ENCODE results near the gene CD247.

The CD247 gene

DNA sequence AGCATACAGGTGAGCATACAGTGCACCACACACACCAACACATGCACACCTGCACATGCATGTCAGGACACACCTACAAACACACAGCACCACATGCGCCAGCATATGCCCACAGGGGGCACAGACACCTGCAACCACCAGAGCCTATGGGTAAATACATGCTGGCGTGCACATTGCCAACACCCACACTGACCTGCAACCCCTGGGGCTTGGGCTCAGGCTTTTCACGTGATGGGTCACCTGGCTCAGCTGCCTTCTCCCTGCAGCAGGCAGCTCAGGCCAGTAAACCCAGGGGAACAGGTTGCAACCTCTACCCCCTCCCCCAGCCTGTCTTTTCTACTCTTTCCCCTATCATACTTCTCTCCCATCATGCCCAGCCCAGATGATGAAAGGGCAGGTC lies 8.1 kb downstream of the CD247 start:
- H3K27me3 Mint-ChIP-seq = no peaks in the 10 kb centered on the region
- no peaks in the 10 kb centered on the region for H3K9me3 Mint-ChIP-seq
- peak overlapping the region; percentile 67 for H3K4me3 Mint-ChIP-seq
- peaks cover 95% of the 10 kb centered on the region for H3K4me1 Mint-ChIP-seq (ENCODE audit: low read depth)
- H3K27ac Mint-ChIP-seq = peak overlapping the region; percentile 42
- peaks cover 73% of the 10 kb centered on the region for H3K36me3 Mint-ChIP-seq (ENCODE audit: low read depth)

DNA sequence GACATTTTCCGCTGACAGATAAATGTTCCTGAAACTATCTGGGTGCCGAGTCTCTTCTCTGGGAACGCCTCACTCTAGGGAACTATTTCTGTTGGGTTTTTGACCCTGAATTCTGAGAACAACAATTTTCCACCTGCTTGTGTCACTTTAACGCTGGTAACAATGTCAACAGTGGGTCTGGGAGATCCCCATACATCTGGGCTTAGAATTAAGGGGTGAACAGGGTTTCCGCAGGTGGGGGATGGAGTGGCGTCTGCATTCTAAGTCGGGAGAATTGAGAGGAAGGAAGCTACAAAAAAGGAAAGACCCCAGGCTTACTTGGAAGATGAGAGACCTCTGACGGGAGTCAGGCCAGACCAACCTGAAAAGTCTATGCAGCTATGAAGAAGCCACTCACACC lies 8.7 kb downstream of the CD247 start:
- Mint-ChIP-seq H3K4me1 (ENCODE audit: low read depth) (peaks cover 95% of the 10 kb centered on the region), H3K9me3 (no peaks in the 10 kb centered on the region), H3K27me3 (no peaks in the 10 kb centered on the region), H3K36me3 (ENCODE audit: low read depth) (peaks cover 68% of the 10 kb centered on the region), H3K4me3 (peak overlapping the region; percentile 50), H3K27ac (peak overlapping the region; percentile 42)

GRCh38 chr1:167507719-167508118 lies 10.6 kb downstream of the CD247 start:
- Mint-ChIP-seq H3K4me1 (ENCODE audit: low read depth) (peaks cover 97% of the 10 kb centered on the region), H3K27me3 (no peaks in the 10 kb centered on the region), H3K9me3 (no peaks in the 10 kb centered on the region), H3K27ac (peak overlapping the region; percentile 49), H3K36me3 (ENCODE audit: low read depth) (peaks cover 79% of the 10 kb centered on the region), H3K4me3 (no peak overlapping the region)

DNA sequence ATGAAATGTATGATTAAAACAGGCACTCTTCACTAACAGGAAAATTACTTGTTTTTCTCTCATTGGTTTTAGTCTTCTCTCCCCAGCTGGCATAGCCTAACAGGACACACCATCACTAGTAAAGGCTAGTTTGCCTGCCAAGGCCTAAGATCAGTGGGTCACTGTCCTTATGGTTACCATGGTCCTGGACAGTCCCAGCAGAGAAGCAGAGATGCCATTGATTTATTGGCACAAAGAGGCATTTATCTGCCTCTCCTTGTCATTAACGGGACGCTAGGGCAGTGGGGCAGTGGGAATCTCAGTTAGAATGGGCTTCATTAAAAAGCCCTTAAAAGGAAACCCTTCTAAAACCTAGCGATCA lies 13.9 kb downstream of the CD247 start:
- Mint-ChIP-seq H3K4me3 (no peak overlapping the region), H3K27ac (peak overlapping the region; percentile 38), H3K4me1 (ENCODE audit: low read depth) (peaks cover 99% of the 10 kb centered on the region), H3K27me3 (no peaks in the 10 kb centered on the region), H3K9me3 (no peaks in the 10 kb centered on the region), H3K36me3 (ENCODE audit: low read depth) (peaks cover 73% of the 10 kb centered on the region)

GRCh38 chr1:167503626-167504466 lies 14.5 kb downstream of the CD247 start:
- peaks cover 100% of the 10 kb centered on the region for H3K4me1 Mint-ChIP-seq (ENCODE audit: low read depth)
- peaks cover 68% of the 10 kb centered on the region for H3K36me3 Mint-ChIP-seq (ENCODE audit: low read depth)
- no peaks in the 10 kb centered on the region for H3K9me3 Mint-ChIP-seq
- H3K4me3 Mint-ChIP-seq = peak overlapping the region; percentile 7
- H3K27me3 Mint-ChIP-seq = no peaks in the 10 kb centered on the region
- peak overlapping the region; percentile 97 for H3K27ac Mint-ChIP-seq

- Mint-ChIP-seq H3K4me3 (peak overlapping the region; percentile 7), H3K27me3 (no peaks in the 10 kb centered on the region), H3K36me3 (ENCODE audit: low read depth) (peaks cover 68% of the 10 kb centered on the region), H3K27ac (peak overlapping the region; percentile 97), H3K4me1 (ENCODE audit: low read depth) (peaks cover 100% of the 10 kb centered on the region), H3K9me3 (no peaks in the 10 kb centered on the region)
These were observed 15.4 kb downstream of the CD247 start for GRCh38 chr1:167502719-167503462.

- H3K4me3 Mint-ChIP-seq = peak overlapping the region; percentile 58
- no peaks in the 10 kb centered on the region for H3K27me3 Mint-ChIP-seq
- peaks cover 100% of the 10 kb centered on the region for H3K4me1 Mint-ChIP-seq (ENCODE audit: low read depth)
- peak overlapping the region; percentile 97 for H3K27ac Mint-ChIP-seq
- H3K36me3 Mint-ChIP-seq (ENCODE audit: low read depth) = peaks cover 67% of the 10 kb centered on the region
- H3K9me3 Mint-ChIP-seq = no peaks in the 10 kb centered on the region
These were observed 16.2 kb downstream of the CD247 start for GRCh38 chr1:167502192-167502551.

- H3K27ac Mint-ChIP-seq = peak overlapping the region; percentile 97
- peak overlapping the region; percentile 58 for H3K4me3 Mint-ChIP-seq
- H3K4me1 Mint-ChIP-seq (ENCODE audit: low read depth) = peaks cover 100% of the 10 kb centered on the region
- H3K27me3 Mint-ChIP-seq = no peaks in the 10 kb centered on the region
- H3K9me3 Mint-ChIP-seq = no peaks in the 10 kb centered on the region
- peaks cover 67% of the 10 kb centered on the region for H3K36me3 Mint-ChIP-seq (ENCODE audit: low read depth)
These were observed 16.7 kb downstream of the CD247 start for GRCh38 chr1:167501515-167502191.

DNA sequence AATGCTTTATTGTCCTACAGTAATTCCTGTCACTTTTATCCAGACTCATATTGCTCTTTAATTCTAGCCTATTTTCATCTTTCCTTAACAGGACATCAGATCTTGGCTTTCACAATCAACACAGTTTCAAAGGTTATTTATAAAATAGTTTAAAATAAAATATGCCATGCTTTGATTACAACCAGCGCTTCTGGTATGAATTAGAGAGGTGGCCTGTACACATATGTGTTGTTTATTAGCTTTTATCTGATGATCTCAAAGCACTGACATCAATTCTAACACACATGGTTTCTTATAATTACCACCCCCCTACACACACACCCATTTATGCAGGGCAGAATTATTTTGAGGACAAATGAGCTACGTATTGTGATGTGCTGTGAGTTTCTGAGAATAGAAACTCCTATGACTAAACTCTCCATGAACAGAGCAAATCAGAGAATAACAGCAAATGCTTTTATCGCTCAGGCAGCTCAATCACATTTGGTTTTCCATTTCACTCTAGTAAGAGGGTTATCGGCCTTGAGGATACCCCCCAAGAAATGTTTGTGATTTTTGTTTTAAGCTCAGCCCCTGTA lies 18.0 kb downstream of the CD247 start:
- peaks cover 100% of the 10 kb centered on the region for H3K4me1 Mint-ChIP-seq (ENCODE audit: low read depth)
- peaks cover 75% of the 10 kb centered on the region for H3K36me3 Mint-ChIP-seq (ENCODE audit: low read depth)
- peak overlapping the region; percentile 97 for H3K27ac Mint-ChIP-seq
- H3K4me3 Mint-ChIP-seq = peak overlapping the region; percentile 74
- H3K9me3 Mint-ChIP-seq = no peaks in the 10 kb centered on the region
- no peaks in the 10 kb centered on the region for H3K27me3 Mint-ChIP-seq

DNA sequence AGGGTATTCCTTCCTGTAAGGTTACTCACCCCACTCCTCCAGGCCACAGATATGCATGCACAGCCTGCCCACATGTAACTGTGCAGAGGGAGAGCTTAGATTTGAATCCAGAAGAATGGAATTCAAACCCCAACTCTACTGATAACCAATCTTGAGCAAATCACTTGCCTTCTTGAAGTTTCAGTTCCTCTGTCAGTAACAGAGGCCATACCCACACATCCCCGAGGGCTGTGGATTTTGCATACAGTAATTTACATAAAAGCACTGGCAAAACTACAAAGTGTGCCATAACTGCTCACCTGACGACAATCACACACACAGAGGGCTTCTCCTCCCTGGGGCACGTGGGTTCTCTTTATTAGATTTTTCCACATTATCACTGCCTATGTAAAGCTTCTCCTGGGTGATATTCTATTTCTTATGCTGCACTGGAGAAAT lies 18.6 kb downstream of the CD247 start:
- peaks cover 100% of the 10 kb centered on the region for H3K4me1 Mint-ChIP-seq (ENCODE audit: low read depth)
- H3K36me3 Mint-ChIP-seq (ENCODE audit: low read depth) = peaks cover 81% of the 10 kb centered on the region
- no peaks in the 10 kb centered on the region for H3K9me3 Mint-ChIP-seq
- peak overlapping the region; percentile 38 for H3K4me3 Mint-ChIP-seq
- peak overlapping the region; percentile 97 for H3K27ac Mint-ChIP-seq
- no peaks in the 10 kb centered on the region for H3K27me3 Mint-ChIP-seq

DNA sequence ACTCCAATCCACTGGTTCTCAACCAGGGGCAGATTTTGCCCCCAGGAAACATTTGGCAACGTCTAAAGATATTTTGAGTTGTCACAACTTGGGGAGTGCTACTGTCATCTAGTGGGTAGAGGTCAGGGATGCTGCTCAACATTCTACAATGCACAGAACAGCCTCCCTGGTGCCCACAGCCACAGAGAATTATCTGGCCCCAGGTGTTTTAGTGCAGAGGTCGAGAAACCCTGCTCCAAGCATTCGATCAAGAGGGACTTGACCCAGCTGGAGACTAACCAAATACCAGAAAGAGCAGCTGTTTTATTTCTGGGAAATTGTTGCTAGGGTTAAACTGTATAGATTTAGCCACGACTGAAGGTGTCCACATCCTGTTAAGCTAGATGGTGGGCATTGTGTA lies 19.2 kb downstream of the CD247 start:
- no peaks in the 10 kb centered on the region for H3K9me3 Mint-ChIP-seq
- peak overlapping the region; percentile 97 for H3K27ac Mint-ChIP-seq
- H3K4me1 Mint-ChIP-seq (ENCODE audit: low read depth) = peaks cover 100% of the 10 kb centered on the region
- peak overlapping the region; percentile 38 for H3K4me3 Mint-ChIP-seq
- H3K36me3 Mint-ChIP-seq (ENCODE audit: low read depth) = peaks cover 80% of the 10 kb centered on the region
- H3K27me3 Mint-ChIP-seq = no peaks in the 10 kb centered on the region

DNA sequence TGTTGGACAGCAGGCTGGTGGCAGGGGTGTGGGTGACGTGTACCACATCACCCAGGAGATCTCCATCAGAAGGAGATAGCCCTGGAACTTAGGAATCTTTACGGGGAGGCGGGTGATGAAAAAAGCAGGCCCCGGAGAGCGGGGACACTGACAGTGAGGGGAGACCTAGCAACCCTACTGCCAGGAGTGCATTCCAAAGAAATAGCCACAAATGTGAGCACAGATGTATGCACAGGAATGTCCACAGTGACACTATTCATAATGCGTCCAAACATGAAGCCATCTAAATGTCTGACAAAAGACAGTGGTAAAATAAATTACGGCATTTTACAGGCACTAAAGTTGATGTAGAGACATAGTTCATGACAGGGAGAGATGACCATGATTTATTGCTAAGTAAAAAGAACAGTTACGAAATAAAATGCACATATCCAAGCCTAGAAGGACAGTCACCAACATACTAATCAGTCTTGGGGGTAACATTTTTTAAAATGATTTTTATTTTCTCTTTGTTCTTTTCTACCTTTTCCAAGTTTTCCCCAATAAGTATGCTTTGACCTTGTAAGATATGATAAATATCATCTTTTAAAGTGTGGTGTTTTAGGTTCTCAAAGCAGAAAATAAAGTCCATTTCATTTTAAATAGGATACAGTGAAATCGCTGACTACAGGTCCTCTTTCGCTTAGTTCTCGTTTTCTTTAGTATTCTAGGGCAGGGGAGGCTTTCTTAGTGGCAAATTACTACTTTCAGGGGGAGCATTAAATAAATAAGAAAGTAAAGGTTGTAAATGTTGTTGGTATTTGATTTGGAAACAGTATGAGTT lies 21.3 kb downstream of the CD247 start:
- Mint-ChIP-seq H3K36me3 (ENCODE audit: low read depth) (peaks cover 69% of the 10 kb centered on the region), H3K9me3 (no peaks in the 10 kb centered on the region), H3K4me3 (no peak overlapping the region), H3K27ac (peak overlapping the region; percentile 69), H3K27me3 (no peaks in the 10 kb centered on the region), H3K4me1 (ENCODE audit: low read depth) (peaks cover 100% of the 10 kb centered on the region)

DNA sequence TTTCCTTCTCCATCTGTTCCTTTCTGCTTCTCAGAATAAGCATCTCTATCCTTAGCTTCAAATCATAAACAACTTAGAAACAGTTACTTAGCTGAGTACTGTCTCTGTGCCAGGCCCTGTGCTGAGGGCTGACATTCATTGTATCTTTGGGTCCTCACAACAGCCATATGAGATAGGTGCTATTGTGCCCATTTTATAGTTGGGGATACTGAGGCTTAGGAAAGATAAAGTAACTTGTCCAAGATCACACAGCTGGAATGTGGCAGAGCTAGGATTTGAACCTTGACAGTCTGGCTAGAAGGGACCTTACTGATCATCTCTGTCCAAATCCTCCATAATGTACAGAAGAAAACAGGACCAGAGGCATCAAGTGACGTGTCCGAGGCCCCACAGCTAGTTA lies 25.0 kb downstream of the CD247 start:
- peaks cover 68% of the 10 kb centered on the region for H3K36me3 Mint-ChIP-seq (ENCODE audit: low read depth)
- H3K4me1 Mint-ChIP-seq (ENCODE audit: low read depth) = peaks cover 100% of the 10 kb centered on the region
- peak overlapping the region; percentile 96 for H3K27ac Mint-ChIP-seq
- H3K4me3 Mint-ChIP-seq = peak overlapping the region; percentile 73
- H3K27me3 Mint-ChIP-seq = no peaks in the 10 kb centered on the region
- no peaks in the 10 kb centered on the region for H3K9me3 Mint-ChIP-seq

DNA sequence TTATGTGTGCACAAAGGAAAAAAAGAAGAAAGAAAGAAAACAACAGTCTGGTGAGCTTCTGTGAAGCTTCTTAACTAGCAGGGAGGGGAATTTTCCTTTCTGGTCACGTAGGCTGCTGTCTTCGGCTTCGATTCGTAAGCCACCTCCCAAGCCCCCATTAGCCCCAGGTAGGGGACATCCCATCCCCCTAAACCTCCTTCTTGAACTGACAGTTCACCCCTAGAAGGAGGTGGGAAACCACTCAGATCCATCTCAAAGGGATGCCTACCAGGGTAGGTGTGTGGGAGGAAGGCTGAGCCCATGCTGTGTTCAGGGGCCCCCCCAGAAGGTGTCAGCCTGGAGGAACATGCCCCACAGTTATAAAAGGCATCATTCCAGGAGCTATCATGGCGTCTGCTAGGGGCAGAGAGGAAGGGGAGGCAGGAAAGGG lies 25.8 kb downstream of the CD247 start:
- Mint-ChIP-seq H3K36me3 (ENCODE audit: low read depth) (peaks cover 69% of the 10 kb centered on the region), H3K9me3 (no peaks in the 10 kb centered on the region), H3K4me3 (peak overlapping the region; percentile 73), H3K27me3 (no peaks in the 10 kb centered on the region), H3K27ac (peak overlapping the region; percentile 96), H3K4me1 (ENCODE audit: low read depth) (peaks cover 99% of the 10 kb centered on the region)
